ENCODE results near the gene CDH18. TPM values are rescaled to one million over a fixed set of nuclear protein-coding genes. Genes with fewer than 3 reads are reported as not detected.

CDH18 gene
- polyA plus RNA-seq, 3 donors = 0.03 to 0.06 TPM; not detected in 1

DNA sequence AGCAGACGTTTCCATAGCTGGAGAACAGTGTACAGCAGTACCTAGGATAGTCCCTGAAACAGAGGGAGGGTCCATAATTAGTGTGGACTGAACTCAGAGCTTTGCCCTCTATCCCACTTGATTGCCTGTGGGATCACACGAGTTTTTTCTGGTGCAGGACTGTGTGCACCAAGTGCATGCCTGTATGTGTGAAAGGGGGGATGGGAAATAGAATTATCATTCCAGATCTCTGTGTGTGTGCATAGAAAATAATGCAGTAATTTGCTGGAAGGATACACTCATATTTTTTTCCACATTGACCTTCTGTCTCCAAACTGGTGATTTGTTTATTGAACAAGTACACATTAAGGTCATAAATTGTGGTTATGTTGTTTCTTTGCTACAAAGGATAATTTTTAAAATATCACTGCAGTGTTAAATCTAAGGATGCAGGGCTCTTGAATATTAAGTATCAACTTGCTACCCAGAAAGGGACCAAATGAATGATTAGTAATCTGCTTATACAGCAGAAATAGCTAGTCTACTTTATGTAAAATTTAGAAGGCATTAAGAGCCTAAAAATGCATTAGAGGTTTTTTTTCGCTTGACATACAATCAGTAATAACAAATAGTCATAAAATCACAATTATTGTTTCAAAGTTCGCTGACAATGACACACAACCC is 292.9 kb downstream of the CDH18 start:
- WGBS, 3 donors = 66 to 72% (median 69%) methylated on average over 4 of the region's 4 CpGs
- H3K27ac ChIP-seq (ENCODE audit: low read depth, low read length) = no peak overlapping the region

DNA sequence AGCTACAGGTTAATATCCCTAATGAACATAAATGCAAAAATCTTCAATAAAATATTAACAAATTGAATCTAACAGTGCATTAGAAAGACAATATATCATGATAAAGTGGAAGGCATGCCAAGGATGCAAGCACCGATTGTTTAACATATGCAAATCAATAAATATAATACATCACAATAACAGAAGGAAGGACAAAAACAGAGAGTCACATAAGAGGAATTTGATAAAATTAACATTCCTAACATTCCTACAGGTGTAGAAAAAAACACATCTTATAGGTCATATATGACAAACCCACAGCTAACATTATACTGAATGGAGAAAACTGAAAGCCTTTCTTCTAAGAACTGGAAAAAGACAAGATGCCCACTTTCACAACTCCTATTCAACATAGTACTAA is 297.0 kb downstream of the CDH18 start:
- 60 to 85% (median 79%) methylated on average over 1 of the region's 1 CpG for WGBS, 3 donors
- no peak overlapping the region for H3K27ac ChIP-seq (ENCODE audit: low read depth, low read length)

GRCh38 chr5:19685473-19685872 is 302.5 kb downstream of the CDH18 start:
- WGBS, 3 donors = 84 to 89% (median 85%) methylated on average over 3 of the region's 3 CpGs
- H3K27ac ChIP-seq (ENCODE audit: low read depth, low read length) = no peak overlapping the region

GRCh38 chr5:19676895-19677294 is 311.1 kb downstream of the CDH18 start:
- 48 to 84% (median 72%) methylated on average over 3 of the region's 3 CpGs for WGBS, 3 donors
- no peak overlapping the region for H3K27ac ChIP-seq (ENCODE audit: low read depth, low read length)

DNA sequence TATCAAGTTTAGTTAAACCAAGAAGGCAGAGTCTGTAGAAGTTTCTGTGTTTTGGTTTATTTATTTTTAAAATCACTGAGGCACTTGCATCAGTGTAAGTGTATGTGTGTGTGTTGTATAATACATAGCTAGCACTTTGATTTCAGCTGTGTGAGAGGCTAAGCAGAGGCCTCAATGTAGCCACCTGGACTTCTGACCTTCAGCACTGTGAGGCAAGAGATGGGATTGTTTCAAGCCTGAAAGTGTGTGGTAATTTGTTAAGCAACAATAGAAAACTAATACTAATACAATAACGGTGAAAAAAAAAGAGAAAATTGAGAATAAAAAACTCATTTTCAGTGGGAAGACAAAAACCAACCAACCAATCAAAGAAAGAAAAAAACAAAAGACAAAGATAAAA is 327.3 kb downstream of the CDH18 start:
- WGBS, 3 donors = 83 to 88% (median 83%) methylated on average over 1 of the region's 1 CpG
- H3K27ac ChIP-seq (ENCODE audit: low read depth, low read length) = no peak overlapping the region

DNA sequence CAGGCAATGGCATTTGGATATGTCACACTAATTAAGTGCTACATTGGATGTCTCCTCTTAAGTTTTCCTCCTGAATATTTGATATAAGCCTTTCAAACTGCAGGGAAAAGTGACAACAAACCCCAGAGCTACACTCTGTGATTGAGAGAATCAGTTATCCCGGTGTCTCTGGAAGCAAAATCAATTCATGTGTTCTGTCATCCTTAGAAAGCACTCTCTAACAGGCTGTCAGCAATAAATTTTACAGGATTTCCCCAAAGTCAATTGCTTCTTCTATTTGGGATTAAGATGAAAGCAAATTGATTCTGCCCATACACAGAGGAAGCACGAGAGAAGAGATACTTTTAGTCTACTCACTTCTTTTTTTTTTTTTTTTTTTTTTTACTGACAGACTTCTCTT is 332.4 kb downstream of the CDH18 start:
- WGBS, 3 donors = 50 to 54% (median 52%) methylated on average over 2 of the region's 2 CpGs

GRCh38 chr5:19638461-19638860 is 349.5 kb downstream of the CDH18 start:
- 88 to 94% (median 90%) methylated on average over 4 of the region's 4 CpGs for WGBS, 3 donors
- H3K27ac ChIP-seq (ENCODE audit: low read depth, low read length) = no peak overlapping the region

More for the DNA sequence above, 332.4 kb downstream of the CDH18 start:
- H3K27ac ChIP-seq (ENCODE audit: low read depth, low read length) = no peak overlapping the region

DNA sequence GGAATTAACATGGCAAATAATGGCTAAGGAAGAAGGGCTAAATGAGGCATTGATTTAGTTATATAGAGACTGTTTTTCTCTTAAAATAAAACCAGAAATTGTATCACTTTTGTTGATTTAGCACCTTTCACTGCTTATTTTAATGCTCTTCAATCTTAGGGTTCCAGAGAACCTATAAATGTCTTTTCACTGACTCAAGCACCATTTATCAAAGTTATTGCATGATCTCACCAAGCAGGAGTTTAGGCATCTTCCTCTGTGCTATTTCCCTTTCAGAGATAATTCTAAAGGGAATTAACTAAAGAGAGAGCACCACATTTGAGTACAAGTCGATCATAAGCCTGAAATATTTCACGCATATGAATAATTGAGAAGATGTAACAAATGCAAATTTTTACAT is 357.1 kb downstream of the CDH18 start:
- WGBS, 3 donors = 72 to 87% (median 87%) methylated on average over 2 of the region's 2 CpGs
- H3K27ac ChIP-seq (ENCODE audit: low read depth, low read length) = no peak overlapping the region

GRCh38 chr5:19626211-19626610 is 361.8 kb downstream of the CDH18 start:
- no peak overlapping the region for H3K27ac ChIP-seq (ENCODE audit: low read depth, low read length)
- 80 to 91% (median 84%) methylated on average over 2 of the region's 2 CpGs for WGBS, 3 donors

DNA sequence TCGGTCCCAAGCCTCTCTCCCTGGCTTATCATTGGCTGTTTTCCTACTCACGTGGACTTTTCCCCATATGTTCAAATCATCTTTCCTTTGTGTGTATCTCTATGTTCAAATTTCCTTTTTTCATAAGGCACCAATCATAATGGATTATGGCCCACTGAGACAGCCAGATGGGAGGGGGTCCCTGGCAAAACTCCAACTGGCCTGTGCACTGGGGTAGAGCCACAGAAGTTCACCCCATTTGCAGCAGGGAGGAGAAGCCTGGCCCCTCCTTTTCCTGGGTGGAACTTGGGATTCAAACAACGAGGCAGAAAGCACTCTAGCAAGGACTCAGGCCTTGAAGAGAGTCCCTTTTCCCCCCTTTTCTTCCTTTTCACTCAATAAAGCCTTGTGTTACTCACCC is 362.4 kb downstream of the CDH18 start:
- 64 to 84% (median 70%) methylated on average over 3 of the region's 3 CpGs for WGBS, 3 donors
- no peak overlapping the region for H3K27ac ChIP-seq (ENCODE audit: low read depth, low read length)

DNA sequence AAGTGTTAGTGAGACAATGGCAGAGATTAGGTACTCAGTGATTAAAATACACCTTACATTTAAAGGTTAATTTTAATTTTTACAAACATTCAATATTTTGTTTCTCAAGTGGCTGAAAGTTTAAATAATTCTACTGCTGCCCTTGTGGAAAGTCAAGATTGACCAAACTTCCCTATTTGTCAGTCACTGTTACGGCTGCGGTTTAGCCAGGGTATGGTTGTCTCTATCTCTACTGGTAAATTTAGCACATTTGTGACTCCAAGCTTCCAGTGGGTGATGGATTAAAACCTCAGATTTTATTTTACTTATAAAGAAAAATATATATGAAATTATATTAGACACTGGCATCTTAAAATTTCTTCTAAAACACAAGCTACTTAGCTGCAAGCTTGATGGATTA is 368.4 kb downstream of the CDH18 start:
- no peak overlapping the region for H3K27ac ChIP-seq (ENCODE audit: low read depth, low read length)
- 64 to 94% (median 66%) methylated on average over 2 of the region's 2 CpGs for WGBS, 3 donors

- WGBS, 3 donors = 72 to 81% (median 77%) methylated on average over 4 of the region's 4 CpGs
- H3K27ac ChIP-seq (ENCODE audit: low read depth, low read length) = no peak overlapping the region
Observed at GRCh38 chr5:19616701-19617215, 371.2 kb downstream of the CDH18 start.

DNA sequence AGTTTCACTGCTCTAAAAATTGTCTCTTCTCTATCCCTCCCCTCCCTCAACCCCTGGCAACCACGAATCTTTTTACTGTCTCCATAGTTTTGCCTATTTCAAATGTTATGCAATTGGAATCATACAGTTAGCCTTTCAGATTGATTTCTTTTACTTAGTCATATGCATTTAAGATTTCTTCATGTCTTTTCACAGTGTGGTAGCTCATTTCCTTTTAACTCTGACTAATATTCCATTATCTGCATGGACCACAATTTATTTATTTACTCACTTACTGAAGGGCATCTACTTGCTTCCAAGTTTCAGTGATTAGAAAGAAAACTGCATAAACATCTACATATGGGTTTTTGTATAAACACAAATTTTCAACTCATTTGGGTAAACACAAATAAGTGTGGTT is 372.3 kb downstream of the CDH18 start:
- 75 to 77% (median 77%) methylated on average over 1 of the region's 1 CpG for WGBS, 3 donors
- no peak overlapping the region for H3K27ac ChIP-seq (ENCODE audit: low read depth, low read length)

DNA sequence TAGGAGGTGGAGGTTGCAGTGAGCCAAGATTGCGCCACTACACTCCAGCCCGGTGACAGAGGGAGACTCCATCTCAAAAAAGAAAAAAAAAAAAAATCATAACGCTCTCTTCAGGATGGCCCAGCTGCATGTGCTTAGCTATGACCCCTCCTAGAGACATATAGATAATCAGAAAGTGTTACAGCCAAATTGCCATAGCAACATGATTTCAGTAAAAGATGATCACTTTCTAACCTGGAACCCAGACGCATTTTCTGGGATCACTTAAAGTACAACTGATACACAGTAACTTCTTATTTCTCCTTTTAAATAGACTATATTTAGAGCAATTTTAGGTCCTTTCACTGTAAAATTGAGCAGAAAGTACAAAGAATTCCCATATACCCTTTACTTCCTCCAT is 372.9 kb downstream of the CDH18 start:
- 65 to 94% (median 68%) methylated on average over 4 of the region's 4 CpGs for WGBS, 3 donors

GRCh38 chr5:19608444-19609002 is 379.5 kb downstream of the CDH18 start:
- no peak overlapping the region for H3K27ac ChIP-seq (ENCODE audit: low read depth, low read length)

More for the DNA sequence above, 372.9 kb downstream of the CDH18 start:
- H3K27ac ChIP-seq (ENCODE audit: low read depth, low read length) = no peak overlapping the region

GRCh38 chr5:19605846-19606407 is 382.1 kb downstream of the CDH18 start:
- WGBS, 3 donors = 74 to 76% (median 76%) methylated on average over 3 of the region's 3 CpGs
- H3K27ac ChIP-seq (ENCODE audit: low read depth, low read length) = no peak overlapping the region

More at GRCh38 chr5:19608444-19609002, 379.5 kb downstream of the CDH18 start:
- 13 to 29% (median 24%) methylated on average over 1 of the region's 1 CpG for WGBS, 3 donors

DNA sequence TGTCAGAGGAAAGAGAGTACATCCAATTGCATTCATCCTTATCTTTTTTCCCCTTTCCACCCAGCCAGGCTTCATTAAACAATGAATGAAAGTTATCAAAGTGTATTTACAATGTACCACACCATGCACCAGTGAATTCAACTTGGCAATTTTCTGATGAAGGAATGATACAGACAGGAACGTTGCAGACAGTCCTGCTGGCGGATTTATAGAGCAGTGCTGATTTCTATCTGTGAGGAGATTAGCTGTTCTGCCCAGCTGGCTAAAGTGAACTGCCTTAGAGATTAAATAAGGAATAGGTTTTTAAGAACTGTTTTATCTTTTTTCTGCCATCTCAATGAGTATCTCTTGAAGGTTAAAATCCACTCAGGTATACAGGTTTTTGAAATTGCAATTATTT is 403.9 kb downstream of the CDH18 start:
- 31 to 41% (median 34%) methylated on average over 2 of the region's 2 CpGs for WGBS, 3 donors
- H3K27ac ChIP-seq (ENCODE audit: low read depth, low read length) = no peak overlapping the region

DNA sequence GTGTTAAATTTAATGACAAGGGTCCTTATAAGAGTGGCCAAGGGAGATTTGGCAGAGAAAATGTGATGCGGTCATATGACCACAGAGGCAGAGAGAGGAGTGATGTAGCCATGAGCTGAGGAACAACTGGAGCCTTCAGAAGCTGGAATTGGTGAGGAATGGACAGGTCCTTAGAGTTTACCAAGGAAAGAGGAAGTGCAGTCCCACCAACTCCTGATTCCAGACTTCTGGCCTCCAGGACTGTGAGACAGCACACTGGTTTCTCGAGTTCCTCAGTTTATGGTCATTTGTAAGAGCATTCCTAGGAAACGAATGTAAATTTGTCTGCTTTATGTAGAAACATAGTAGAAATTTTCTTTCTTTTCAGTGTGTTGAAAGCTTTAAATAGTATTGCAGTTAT is 410.1 kb downstream of the CDH18 start:
- WGBS, 3 donors = 59 to 84% (median 75%) methylated on average over 3 of the region's 3 CpGs
- no peak overlapping the region for H3K27ac ChIP-seq (ENCODE audit: low read depth, low read length)

DNA sequence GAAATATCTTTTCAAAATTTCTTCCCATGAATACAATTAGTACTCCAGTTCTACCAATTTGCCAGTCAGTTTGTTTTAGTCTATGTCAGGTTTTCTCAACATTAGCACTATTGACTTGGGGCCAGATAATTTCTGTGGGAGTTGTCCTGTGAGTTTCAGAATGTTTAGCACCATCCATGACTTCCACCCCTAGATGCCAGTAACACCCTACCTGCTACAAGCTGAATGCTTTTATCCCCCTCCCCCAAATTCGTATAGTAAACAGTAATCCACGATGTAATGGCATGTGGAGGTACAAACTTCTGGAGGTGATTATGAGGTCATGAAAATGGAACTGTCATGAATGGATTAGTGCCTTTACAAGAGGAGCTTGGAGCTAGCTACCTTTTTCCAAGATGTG is 420.0 kb downstream of the CDH18 start:
- WGBS, 3 donors = 63 to 70% (median 67%) methylated on average over 2 of the region's 2 CpGs
- no peak overlapping the region for H3K27ac ChIP-seq (ENCODE audit: low read depth, low read length)

- WGBS, 3 donors = 55 to 74% (median 61%) methylated on average over 1 of the region's 1 CpG
- no peak overlapping the region for H3K27ac ChIP-seq (ENCODE audit: low read depth, low read length)
Observed at GRCh38 chr5:19565466-19565865, 422.5 kb downstream of the CDH18 start.

Data from adipose tissue (tissue), 3 donors.